OCI-LY3 (cell line): ENCODE measurements around the gene HSPA12B.

Source experiments
- H2AFZ ChIP-seq: fragments of 200-600, 300-600 bp; shearing (Covaris generic); 2 replicates; pipeline ENCODE4 v1.6.0; 2014; ENCODE audit warnings: antibody characterized with exemption, low read depth, low read length
- H3K27ac ChIP-seq: fragments of 200-600, 300-600 bp; sonication (generic); 2 replicates; pipeline ENCODE4 v1.5.1; 2014; ENCODE audit warnings: mild to moderate bottlenecking, low read length, moderate library complexity, mixed read lengths
- H3K27me3 ChIP-seq: fragments of 200-600, 300-600 bp; sonication (generic); 2 replicates; pipeline ENCODE4 v1.6.1; 2014; ENCODE audit warnings: low read depth, low read length, mixed read lengths
- H3K36me3 ChIP-seq: fragments of 200-600, 300-600 bp; sonication (generic); replicated peaks from 2 replicates; pipeline ENCODE3; 2014; ENCODE audit warnings: low read depth, low read length, mixed read lengths
- H3K4me1 ChIP-seq: fragments of 300-600, 200-600 bp; sonication (generic); 2 replicates; pipeline ENCODE4 v1.6.1; 2014; ENCODE audit warnings: low read length, mixed read lengths
- H3K4me2 ChIP-seq: fragments of 200-600, 300-600 bp; sonication (generic); 2 replicates; pipeline ENCODE4 v1.6.1; 2014; ENCODE audit warnings: low read length, mixed read lengths
- H3K4me3 ChIP-seq: fragments of 300-600, 200-600 bp; sonication (generic); 2 replicates; pipeline ENCODE4 v1.5.1; 2014; ENCODE audit warnings: antibody characterized with exemption, mild to moderate bottlenecking, low read length, moderate library complexity
- H3K79me2 ChIP-seq: fragments of 300-600, 200-600 bp; shearing (Covaris generic); 2 replicates; pipeline ENCODE4 v1.6.1; 2014; ENCODE audit warnings: mild to moderate bottlenecking, low read length, mixed read lengths
- H3K9ac ChIP-seq: fragments of 300-600, 200-600 bp; shearing (Covaris generic); 2 replicates; pipeline ENCODE4 v1.6.0; 2014; ENCODE audit warnings: mild to moderate bottlenecking, low read length, moderate library complexity
- H3K9me3 ChIP-seq: fragments of 200-600, 300-600 bp; shearing (Covaris generic); 2 replicates; pipeline ENCODE4 v1.6.1; 2014; ENCODE audit warnings: low read length, mixed read lengths; ENCODE audit not compliant: insufficient read depth
- H4K20me1 ChIP-seq: fragments of 200-600, 300-600 bp; sonication (generic); 2 replicates; pipeline ENCODE4 v1.6.1; 2016; ENCODE audit warnings: low read length, mixed read lengths; ENCODE audit not compliant: insufficient read depth
- CTCF ChIP-seq: fragments of 200-600, 300-600 bp; sonication (generic); IDR thresholded peaks from 2 replicates; pipeline ENCODE4 v1.5.1; 2014; ENCODE audit warnings: antibody characterized with exemption, low read length, low read depth
- EZH2phosphoT487 ChIP-seq: fragments of 200-600 bp; shearing (Covaris generic); IDR thresholded peaks from 2 replicates; pipeline ENCODE4 v1.6.1; 2018; ENCODE audit warnings: antibody characterized with exemption, mixed run types, low read depth

Gene HSPA12B

GRCh38 chr20:3729378-3729777 lies 3.1 kb upstream of the HSPA12B start:
- Histone ChIP-seq H3K4me3 (no peak overlapping the region), H3K4me2 (no peak overlapping the region), H2AFZ (no peak overlapping the region), H3K4me1 (no peaks in the 10 kb centered on the region; the same call in 1 of the 2 replicates), H3K79me2 (no peaks in the 10 kb centered on the region), H4K20me1 (no peaks in the 10 kb centered on the region), H3K27ac (no peak overlapping the region), H3K9me3 (no peaks in the 10 kb centered on the region), H3K27me3 (peaks cover 20% of the 10 kb centered on the region), H3K9ac (no peak overlapping the region), H3K36me3 (no peaks in the 10 kb centered on the region)
- TF ChIP-seq EZH2phosphoT487 (no peak), CTCF (no peak)

- Histone ChIP-seq H3K27me3 (peaks cover 20% of the 10 kb centered on the region), H2AFZ (no peak overlapping the region), H3K9me3 (no peaks in the 10 kb centered on the region), H3K27ac (no peak overlapping the region), H3K9ac (no peak overlapping the region), H3K4me3 (no peak overlapping the region), H4K20me1 (no peaks in the 10 kb centered on the region), H3K4me2 (no peak overlapping the region), H3K36me3 (no peaks in the 10 kb centered on the region), H3K79me2 (no peaks in the 10 kb centered on the region), H3K4me1 (no peaks in the 10 kb centered on the region; the same call in 1 of the 2 replicates)
- TF ChIP-seq CTCF (no peak), EZH2phosphoT487 (no peak)
Measured at GRCh38 chr20:3729811-3730540, 2.5 kb upstream of the HSPA12B start.

DNA sequence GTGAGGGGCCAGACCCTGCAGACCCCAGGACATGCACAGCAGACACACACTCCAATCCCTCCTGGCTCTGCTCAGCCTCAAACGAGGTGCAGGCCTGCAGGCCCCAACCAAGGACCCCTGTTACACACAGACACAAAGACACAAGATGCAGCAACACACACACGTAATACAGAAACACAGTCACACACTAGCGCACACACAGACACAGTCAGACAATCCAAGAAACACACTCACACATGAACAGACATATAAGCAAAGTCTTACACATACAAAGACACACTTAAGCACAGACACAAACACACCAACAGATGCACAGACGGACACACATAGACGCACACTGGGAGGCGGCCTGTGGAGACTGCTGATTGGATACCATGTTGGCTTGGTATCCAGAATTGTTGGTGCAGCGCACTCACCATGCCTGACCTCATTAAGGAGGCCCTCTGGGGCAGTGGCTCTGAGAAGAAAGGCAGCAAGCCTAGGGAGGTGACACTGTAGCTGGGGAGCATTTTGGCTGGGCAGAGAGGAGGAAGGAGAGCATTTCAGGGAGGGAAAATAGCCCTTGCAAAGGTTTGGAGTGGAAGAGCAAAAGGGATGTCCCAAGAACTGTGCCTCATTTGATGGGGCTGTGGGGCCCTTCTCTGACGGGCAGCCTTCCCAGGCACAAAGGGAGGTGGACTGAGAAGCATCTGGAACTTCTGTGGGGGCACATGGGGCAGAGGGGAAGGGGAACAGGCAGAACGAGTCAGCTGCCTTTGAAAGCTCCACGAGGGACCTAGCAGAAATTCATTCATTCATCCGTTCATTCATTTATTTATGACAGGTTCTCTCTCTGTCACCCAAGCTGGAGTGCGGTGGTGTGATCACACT lies 1.4 kb upstream of the HSPA12B start:
- H3K36me3 ChIP-seq: no peaks in the 10 kb centered on the region
- peaks cover 20% of the 10 kb centered on the region for H3K27me3 ChIP-seq
- H3K4me3 ChIP-seq: no peak overlapping the region
- no peak overlapping the region for H3K9ac ChIP-seq
- no peak overlapping the region for H2AFZ ChIP-seq
- no peaks in the 10 kb centered on the region; the same call in 1 of the 2 replicates for H3K4me1 ChIP-seq
- H3K4me2 ChIP-seq: no peak overlapping the region
- H3K27ac ChIP-seq: no peak overlapping the region
- no peaks in the 10 kb centered on the region for H4K20me1 ChIP-seq
- no peaks in the 10 kb centered on the region for H3K79me2 ChIP-seq
- no peaks in the 10 kb centered on the region for H3K9me3 ChIP-seq
- no peak for TF ChIP-seq EZH2phosphoT487
- TF ChIP-seq CTCF: no peak

DNA sequence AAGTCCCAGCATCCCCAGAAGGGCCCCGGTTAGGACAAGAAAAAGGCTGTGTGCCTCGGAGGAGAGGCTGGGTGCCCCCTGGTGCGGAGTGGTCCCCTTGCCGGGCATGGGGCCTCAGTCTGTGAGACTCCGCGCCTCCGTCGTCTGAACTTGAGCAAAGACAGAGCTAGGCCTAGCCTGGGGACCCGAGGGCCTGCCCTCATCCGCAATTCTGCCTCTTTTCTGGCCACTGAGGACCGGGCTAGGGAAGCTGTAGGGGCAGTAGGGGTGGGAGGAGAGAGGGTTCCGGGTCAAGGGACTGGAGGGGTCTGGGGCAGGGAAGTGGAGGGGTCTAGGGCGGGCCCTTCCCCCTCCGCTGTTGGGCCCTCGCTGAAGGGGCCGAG lies 550 bp upstream of the HSPA12B start:
- no peak overlapping the region for H3K4me3 ChIP-seq
- H2AFZ ChIP-seq: no peak overlapping the region
- no peaks in the 10 kb centered on the region for H3K9me3 ChIP-seq
- no peak overlapping the region for H3K4me2 ChIP-seq
- no peaks in the 10 kb centered on the region for H3K36me3 ChIP-seq
- H3K9ac ChIP-seq: no peak overlapping the region
- peaks cover 20% of the 10 kb centered on the region for H3K27me3 ChIP-seq
- H4K20me1 ChIP-seq: no peaks in the 10 kb centered on the region
- H3K4me1 ChIP-seq: no peaks in the 10 kb centered on the region; the same call in 1 of the 2 replicates
- TF ChIP-seq CTCF (no peak), EZH2phosphoT487 (no peak)
- no peaks in the 10 kb centered on the region for H3K79me2 ChIP-seq
- H3K27ac ChIP-seq: no peak overlapping the region
